Stimulated activated CD4-positive, alpha-beta T cell treated with anti-CD3 and anti-CD28 coated beads, TNF-alpha, amount 100 ng/mL, for 24 hours (primary cell): ENCODE measurements around the gene KHNYN.
A peak's percentile ranks its signal among the peaks of the same experiment; 100 is the strongest.

Experiments
- DNase-seq, 3 experiments: peaks; one replicate each; pipeline ENCODE4 v3.0.0-alpha.2; 2020; ENCODE audit warnings: low read depth in 3 of 3

KHNYN gene

DNA sequence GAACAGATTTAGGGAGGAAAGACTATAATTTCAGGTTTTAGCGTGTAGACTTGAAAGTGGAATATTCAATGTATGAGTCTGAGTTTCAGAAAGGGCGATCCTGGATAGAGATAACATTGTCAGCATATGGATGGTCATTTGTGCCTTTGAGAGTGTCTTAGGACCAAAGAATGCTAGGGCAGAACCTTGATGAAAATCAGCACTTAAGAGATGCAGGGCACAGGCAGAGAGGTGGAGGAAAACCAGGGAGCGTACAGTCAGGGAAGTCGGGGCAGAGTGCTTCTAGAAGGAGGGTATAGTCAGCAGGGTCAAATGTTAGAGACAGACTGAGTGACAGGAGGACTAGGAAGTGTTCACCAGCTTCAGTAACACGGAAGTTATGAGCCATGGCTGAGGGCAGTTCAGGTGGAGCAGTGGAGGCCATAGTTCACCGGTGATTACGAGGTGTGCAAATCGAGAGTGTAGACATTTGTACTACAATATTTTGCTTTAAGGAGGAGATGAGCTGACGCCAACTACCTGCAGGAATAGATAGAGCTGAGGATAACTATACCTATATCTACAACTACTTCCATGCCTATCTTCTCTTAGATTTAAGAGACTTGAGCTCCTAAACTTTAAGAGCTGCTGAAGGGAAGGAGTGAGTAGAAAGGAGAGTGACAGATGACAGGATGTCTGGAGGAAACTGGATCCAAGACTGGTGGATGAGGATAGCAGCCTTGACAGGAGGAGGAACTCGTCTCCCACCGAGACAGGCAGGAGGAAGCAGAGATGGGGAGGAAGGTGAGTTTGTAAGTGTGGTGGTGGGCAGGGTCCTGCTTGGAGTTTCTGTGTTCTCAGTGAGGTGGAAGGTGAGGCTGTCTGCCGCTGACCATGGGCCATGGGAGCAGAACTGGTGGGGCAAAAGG lies 6.8 kb upstream of the KHNYN start:
- DNase-seq, result no peak

DNA sequence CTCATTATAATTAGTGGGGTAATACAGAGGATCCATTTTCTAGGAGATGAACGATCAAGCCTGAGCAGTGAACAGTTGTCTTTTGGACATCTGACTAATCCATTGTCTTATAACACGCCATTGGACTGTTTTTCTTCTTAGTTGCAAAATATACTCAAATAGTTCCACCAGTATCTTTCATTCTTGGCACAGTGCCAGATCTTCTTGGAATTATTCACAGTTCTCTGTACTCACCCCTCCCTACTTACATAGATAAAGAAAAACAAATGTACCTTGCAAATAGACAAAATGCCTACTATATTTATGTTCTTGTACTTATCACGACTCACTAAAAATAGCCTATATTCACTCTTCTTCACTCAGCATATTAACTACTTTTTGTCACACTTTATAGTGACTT lies 4.0 kb upstream of the KHNYN start:
- DNase-seq, result no peak

DNA sequence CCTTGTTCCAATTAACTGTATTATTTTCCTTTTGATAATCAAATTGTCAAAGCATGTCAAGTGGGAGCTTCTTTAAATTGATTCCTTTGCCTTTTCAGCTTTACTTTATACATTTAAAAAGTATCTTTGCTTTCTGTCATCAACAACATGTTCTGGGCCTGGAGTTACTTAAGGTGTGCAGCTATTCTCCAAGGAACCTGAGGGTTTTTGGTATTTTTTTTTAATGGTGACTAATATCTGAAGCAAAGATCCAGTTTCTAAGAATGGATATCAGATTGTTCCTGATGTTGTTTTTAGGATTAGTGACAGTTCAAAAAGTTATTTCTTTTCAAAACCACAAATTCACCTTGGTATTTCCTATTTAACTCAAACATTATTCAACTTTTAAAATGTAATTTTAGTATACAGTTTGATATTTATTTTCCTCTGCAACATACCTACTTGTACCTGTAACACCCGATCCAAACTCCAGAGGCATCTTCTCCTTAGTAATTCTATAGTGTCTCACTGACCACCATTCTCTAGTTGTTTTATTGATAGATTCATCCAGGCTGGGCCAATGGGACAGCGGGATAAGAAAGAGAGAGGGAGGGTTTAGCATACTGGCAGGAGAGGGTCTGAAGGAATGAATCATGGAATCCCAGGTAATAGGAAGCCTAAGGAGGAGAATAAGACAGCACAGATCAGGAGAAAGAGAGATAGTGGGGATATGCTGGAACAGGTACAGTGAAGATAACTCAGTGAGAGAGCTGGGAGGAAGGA lies 3.4 kb upstream of the KHNYN start:
- no peak for DNase-seq

DNA sequence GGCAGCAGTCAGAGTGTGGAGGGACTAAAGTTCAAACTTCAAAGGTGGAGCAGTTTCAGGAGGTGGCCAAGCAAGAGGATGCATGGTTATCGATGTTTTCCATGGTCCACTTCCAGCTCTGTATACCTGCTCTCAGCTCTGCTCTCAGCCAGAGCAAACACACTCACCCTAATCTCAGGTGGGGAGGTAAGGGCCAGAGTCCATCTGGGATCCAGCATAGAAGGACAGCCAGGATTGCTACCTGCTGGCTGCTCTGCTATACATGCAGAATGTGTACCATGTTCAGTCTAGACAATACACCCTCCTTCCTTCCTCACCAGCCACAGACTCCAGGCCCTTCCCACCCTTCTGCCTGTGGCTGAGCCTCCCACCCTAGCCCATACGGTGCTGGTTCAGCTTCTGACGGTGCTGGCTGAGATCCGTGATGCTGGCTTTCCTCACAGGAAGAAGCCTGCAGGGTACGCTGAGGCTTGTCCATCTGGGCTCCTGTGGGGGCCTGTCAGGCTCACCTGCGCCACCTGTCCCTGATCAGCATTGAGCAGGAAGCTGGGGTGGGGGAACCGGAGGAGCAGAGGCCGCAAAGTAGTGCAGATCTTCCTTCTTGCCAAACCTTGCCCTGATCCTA lies 2.7 kb upstream of the KHNYN start:
- DNase-seq, result no peak

DNA sequence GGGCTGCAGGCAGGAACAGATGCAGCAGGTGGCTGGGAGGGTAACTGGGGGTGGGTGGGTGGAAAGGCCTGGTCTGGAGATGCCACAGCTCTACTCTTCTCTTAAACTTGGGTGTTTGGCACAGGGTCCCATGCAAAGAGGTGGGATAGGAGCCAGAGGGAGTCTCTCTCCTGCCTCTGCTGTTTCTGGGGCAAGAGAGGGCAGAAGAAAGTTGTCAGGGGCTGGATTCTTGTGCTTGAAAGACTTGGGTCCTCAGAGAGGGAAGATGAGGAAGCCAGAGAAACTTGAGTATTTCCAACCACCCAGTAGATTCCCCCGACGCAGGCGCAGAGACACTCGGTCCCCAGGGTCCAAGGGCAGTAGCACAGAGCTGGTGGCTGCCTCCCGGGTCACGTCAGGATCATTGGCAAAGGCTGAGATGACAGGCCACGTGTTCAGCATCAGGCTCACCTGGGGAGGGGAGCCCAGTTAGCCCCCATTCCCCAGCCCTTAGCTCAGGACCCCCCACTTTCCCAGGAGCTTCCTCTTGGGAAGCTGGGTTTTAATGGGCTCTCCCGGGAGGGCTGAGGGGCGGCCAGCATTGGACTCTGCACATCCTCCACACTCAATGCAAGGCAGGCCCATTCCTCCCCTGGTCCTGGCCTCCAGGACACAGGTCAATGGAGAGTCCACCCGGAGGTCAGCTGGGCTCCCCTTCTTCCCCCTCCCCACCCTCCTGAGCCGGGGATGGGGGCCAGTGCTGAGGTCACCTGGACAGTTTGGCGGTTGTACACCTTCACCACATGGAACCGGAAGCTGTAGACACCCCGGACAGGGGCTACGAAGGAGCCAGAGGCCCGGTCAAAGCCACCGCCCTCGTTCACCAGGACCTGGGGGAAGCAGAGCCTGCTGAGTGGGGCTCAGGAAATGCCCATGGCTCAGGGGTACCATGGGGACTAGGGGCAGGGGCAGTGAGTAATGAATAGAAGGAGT lies 1.9 kb upstream of the KHNYN start:
- no peak for DNase-seq

DNA sequence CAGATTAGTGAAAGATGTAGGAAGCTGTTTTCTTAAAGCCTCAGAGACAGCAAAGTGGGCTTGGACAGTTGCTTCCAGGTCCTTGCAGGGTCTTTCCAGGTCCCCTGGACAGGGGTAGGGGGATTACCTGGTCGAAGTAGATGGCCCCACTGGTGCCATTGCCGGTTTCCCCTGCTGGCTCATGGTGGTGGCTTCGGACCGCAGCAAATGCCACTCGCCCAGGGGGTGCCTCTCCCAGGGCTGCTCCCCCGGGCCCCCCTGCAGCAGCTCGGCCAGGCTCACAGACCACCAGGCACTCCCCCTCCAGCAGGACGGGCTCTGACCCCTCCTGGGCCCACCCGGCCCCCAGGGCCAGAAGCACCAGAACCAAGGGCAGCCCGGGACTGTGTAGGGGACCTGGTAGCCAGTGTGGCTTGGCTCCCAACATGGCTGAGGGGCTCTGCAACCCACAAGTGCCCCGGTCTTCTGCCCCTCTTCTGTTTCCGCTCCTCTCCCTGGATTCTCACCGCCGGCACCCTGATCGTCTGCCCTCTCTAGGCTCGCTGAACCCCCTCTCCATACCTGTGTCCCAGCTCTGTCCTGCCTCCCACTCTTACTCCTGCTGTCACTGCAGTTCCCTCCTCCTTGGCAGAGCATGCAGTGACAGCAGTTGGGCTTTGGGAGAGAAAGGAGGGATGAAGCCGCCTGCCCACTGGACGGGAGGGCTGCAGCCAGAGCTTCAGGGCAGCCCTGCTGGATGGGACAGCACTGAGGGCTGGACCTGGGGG lies 943 bp upstream of the KHNYN start:
- no peak for DNase-seq

DNA sequence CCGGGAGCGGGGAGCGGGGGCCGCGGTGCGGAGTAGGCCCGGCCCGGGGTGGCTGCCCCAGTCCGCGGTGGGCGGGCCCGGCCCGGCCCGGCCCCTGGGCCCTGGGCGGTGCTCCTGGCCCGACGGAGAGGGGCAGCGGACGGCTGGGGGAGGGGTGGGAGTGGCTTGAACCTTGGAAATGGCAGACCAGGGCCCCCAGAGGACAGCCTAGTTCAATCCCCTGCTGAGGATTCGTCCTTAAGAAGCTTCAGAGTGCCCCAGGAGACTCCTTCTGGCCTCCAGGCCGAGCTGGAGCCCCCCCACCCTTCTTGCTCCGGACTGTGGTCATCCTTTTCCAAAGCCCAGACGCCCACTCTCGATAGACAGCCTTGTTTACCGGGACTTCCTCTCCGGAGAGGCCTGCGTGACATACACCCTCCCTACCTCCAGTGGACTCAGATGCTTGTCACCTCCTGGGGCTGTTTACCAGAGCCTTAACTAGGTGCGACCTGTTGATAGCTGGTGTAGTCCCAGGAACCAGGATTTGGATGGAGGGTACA lies 458 bp downstream of the KHNYN start:
- DNase-seq, result peak in 2 of 3 experiments; percentile 30 to 66

DNA sequence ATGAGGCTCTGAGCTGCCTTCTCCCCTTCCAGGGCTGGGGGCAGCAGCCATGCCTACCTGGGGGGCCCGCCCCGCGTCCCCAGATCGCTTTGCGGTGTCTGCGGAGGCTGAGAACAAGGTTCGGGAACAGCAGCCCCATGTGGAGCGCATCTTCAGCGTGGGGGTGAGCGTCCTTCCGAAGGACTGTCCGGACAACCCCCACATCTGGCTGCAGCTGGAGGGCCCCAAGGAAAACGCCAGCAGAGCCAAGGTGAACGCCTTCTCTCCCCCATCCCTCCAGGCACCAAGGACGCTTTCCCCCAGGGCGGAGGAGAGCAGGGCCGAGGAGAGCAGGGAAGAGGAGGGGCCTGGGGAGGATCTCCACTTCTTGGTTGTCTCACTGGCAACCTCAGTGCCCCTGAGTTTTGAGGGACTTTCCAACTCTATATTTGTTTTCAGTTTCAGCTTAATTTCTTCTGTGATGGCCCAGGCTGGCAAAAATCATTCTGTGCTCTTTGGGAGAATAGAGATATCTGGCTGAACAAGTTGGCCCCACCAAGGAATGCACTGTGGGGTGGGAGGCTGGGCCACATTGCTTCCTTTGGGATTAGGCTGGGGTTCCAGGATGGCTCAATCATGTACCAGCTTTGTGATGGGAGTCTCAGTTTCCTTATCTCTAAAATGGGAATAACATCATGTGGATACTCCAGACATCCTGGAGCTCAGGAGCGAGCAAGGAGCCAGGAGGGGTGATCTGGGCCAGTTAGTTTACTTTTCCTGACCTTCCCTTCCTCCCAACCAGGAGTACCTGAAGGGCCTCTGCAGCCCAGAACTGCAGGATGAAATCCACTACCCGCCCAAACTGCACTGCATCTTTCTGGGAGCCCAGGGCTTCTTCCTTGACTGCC lies 1.2 kb downstream of the KHNYN start:
- peak; percentile 57 to 71 (median 59) for DNase-seq

DNA sequence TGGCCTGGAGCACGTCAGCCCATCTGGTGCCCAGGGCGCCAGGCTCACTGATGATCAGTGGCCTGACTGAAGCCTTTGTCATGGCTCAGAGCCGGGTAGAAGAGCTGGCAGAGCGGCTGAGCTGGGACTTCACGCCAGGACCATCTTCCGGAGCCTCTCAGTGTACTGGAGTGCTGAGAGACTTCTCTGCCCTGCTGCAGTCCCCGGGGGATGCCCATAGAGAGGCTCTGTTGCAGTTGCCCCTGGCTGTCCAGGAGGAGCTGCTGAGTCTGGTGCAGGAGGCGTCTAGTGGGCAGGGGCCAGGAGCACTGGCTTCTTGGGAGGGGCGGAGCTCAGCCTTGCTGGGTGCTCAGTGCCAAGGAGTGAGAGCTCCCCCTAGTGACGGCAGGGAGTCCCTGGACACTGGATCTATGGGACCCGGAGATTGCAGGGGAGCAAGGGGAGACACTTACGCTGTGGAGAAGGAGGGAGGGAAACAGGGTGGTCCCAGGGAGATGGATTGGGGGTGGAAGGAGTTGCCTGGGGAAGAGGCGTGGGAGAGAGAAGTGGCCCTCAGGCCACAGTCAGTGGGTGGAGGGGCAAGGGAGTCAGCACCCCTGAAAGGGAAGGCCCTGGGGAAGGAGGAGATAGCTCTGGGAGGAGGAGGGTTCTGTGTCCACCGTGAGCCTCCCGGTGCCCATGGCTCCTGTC lies 2.0 kb downstream of the KHNYN start:
- DNase-seq, result peak; percentile 80 to 88 (median 86)

DNA sequence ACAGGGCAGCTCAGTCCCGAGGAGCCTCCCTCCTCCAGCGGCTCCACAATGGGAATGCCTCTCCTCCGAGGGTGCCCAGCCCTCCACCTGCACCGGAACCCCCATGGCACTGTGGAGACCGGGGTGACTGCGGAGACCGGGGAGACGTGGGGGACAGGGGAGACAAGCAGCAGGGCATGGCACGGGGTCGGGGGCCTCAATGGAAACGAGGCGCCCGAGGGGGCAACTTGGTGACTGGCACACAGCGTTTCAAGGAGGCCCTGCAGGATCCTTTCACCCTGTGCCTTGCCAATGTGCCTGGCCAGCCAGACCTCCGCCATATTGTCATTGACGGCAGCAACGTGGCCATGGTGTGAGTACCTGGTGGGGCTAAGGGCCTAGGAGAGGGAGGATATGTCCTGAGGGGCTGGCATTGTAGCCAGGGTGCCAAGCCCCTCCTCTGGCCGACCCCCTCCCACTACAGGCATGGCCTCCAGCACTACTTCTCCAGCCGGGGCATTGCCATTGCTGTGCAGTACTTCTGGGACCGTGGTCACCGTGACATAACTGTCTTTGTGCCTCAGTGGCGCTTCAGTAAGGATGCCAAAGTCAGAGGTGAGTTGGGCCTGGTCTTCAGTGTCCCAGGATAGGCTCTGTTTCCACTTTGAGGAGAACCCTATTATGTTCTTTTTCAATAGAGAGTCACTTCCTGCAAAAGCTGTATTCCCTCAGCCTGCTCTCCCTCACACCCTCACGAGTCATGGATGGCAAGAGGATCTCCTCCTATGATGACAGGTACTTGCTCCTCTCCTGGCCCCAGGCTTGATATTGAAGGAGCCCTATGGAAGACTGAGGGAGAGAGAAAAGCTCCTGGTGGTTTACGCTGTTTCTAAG lies 2.7 kb downstream of the KHNYN start:
- DNase-seq, result no peak

DNA sequence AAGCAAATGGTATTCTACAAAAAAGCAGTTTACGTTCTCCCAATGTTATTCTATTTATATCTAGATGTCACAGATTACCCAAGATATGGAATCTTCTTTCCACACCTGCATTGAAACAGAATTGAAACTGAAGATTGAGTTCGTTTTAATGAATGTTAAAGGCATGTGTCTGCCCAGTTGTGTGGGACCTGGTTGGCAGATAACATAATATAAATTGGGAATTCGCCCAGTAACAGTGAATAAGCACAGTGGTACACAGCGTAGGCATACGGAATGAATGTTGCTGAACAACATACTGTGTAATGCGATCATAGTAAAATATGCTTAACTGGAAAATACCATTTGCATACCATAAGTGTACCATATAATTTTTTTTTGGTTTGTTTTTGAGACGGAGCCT lies 4.3 kb downstream of the KHNYN start:
- DNase-seq, result no peak

DNA sequence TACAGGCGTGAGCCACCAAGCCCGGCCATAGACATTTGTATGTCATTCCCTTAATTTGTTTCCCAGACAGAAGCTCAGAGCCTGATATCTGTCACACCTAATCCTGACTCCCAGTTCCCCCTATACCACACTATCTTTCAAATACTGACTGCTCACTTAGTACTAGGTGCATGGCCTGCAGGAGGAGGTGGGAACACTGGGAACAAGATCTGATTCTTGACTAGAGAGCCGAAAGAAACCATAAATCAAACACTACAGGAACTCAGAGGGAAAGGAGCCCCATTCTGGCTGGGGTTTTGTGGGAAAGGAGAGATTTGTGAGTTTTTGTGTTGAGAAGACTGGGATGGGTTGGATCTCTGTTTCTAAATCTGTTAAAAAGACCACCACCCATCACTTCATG lies 4.9 kb downstream of the KHNYN start:
- no peak for DNase-seq

DNA sequence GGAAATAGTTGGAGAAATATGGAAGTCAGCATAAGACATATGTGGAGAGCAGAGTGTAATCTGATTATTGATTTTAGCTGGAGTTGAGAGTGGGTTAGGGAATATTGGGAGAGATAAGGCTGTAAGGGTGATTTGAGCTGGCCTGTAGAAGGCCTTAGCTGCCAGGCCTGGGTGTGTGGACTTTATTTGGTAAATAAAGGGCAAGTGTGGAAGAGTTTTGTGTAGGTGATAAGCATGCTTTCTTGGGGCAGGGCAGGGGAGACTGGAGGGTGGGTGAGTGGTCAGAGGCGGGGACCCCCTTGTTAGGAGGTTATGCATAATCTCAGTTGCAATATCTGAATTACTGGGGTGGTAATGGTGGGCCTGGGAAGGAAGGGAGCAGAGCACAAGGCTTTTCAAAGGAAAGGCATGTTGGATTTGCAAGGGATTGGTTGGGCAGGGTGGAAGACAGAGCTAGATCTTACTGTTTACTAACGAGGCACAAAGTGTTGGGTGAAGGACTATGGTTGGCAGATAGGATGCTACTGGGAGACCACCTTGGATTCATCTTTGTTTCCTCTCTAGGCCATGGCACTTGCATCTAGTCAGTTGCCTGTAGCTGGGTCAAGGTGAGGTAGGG lies 5.5 kb downstream of the KHNYN start:
- DNase-seq, result no peak

DNA sequence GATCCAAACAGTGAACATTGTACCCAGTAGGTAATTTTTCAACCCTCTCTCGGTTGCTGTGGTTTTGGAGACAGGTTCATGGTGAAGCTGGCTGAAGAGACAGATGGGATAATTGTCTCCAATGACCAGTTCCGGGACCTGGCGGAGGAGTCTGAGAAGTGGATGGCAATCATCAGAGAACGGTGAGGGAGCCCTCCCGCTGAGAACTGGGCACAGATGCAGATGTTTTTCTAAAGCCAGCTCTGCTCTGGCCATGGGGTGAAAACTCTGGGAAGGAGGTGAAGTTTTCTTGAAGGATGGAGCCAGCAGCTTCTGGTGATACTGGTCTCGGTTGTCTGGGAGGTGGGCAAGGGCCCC lies 6.2 kb downstream of the KHNYN start:
- DNase-seq, result no peak

DNA sequence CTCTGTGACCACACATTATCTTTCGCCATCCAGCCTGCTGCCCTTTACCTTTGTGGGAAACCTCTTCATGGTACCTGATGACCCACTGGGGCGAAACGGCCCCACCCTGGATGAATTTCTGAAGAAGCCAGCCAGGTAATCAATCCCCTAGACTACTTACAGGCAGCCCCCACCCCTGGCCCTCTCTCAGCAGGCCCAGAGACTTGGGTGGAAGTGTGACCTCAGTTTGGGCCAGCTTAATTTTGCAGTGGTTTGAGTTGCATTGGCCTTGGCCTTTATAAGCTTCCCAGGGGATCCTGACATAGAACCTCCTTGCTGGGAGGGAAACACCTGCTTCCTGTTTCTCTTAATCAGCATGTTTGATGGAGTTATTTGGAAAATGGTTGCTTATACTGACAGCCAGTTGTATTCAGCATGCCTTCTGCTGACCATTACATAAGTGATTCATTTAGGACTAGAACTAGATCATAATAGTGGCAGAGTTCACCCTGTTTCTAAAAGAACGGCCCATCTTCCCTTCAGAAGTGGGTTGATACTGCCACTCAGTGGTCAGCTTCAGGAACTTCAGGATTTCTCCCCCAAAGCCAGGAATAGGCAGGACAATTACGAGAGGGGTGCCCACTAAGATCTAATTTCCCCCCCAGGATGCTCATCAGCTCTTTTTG lies 6.7 kb downstream of the KHNYN start:
- DNase-seq, result no peak

DNA sequence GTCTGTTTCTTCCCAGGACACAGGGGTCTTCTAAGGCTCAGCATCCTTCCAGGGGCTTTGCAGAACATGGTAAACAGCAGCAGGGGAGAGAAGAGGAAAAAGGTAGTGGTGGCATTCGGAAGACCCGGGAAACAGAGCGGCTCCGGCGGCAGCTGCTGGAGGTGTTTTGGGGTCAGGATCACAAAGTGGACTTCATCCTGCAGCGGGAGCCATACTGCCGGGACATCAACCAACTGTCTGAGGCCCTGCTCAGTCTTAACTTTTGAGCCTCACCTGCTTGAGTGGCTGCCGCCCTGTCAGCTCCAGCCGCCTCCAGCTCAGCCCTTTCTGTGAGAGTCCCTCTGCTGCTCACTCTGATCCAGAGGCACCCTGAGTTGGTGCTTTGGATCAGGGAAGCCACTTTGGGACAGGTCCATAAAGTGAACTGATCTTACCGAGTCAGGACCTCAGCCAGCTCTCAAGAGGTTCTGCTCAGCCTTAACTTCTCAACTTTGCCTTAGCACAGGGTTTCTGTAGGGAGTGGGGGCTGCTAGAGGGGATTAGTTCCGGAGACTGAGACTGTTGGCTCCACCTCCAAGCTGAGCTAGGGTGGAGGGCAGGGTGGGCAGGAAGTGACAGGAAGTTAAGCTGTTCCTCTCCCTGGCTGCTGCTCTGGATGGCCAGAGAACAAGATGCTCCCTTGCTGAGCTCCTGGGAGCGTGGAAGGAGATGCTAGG lies 7.4 kb downstream of the KHNYN start:
- DNase-seq, result no peak
